GM18508 (cell line): Measurements from ENCODE around the gene CHRNA4.

Experiments used
- ATAC-seq: cut with Tn5 transposase; IDR thresholded peaks from one replicate; pipeline ENCODE4 v1.9.1; 2021; ENCODE audit warnings: moderate number of reproducible peaks; ENCODE audit not compliant: insufficient read depth, unreplicated experiment

CHRNA4 gene

GRCh38 chr20:63365601-63366389, 4.6 kb upstream of the CHRNA4 start:
- ATAC-seq: no peak

- ATAC-seq: no peak
Observed at GRCh38 chr20:63364801-63365585, 3.8 kb upstream of the CHRNA4 start.

- no peak for ATAC-seq
Observed at GRCh38 chr20:63363981-63364561, 2.9 kb upstream of the CHRNA4 start.

- ATAC-seq: no peak
Observed at GRCh38 chr20:63363013-63363957, 2.1 kb upstream of the CHRNA4 start.

GRCh38 chr20:63362436-63363009, 1.4 kb upstream of the CHRNA4 start:
- ATAC-seq: no peak

- no peak for ATAC-seq
Observed at GRCh38 chr20:63361519-63362435, 628 bp upstream of the CHRNA4 start.

GRCh38 chr20:63359937-63360849, 956 bp downstream of the CHRNA4 start:
- no peak for ATAC-seq

GRCh38 chr20:63359164-63359934, 1.8 kb downstream of the CHRNA4 start:
- no peak for ATAC-seq

GRCh38 chr20:63357921-63358905, 2.9 kb downstream of the CHRNA4 start:
- no peak for ATAC-seq

- ATAC-seq: no peak
Observed at GRCh38 chr20:63356931-63357879, 3.9 kb downstream of the CHRNA4 start.

GRCh38 chr20:63356511-63356910, 4.6 kb downstream of the CHRNA4 start:
- ATAC-seq: no peak

GRCh38 chr20:63355781-63356295, 5.3 kb downstream of the CHRNA4 start:
- ATAC-seq: no peak

GRCh38 chr20:63354636-63355350, 6.4 kb downstream of the CHRNA4 start:
- no peak for ATAC-seq

GRCh38 chr20:63352811-63353221, 8.3 kb downstream of the CHRNA4 start:
- ATAC-seq: no peak
